HepG2 (cell line): ENCODE data around the gene RECQL5. TPM values are rescaled to one million over a fixed set of nuclear protein-coding genes. Genes with fewer than 3 reads are reported as not detected.

Experiments used
- ATAC-seq: fragments of 200-7000 bp; cut with Tn5 transposase; 3 replicates; pipeline ENCODE4 v1.9.1; 2020; ENCODE audit warnings: mild to moderate bottlenecking, moderate library complexity
- BruUV-seq: library from RNA; stranded (reverse); fragments of 400-500 nt; replicated peaks from 2 replicates; lab custom pipeline; 2021; lab: Mats Ljungman, UMichigan
- CTCF ChIA-PET: fragments of 300-600 bp; formaldehyde crosslinking; extraction: SDS; loops from one replicate; lab custom pipeline; 2021; ENCODE audit warnings: low total read pairs, inconsistent platforms, low intra/inter-chr PET ratio; lab: Yijun Ruan, JAX
- POLR2A ChIA-PET: fragments of 350-600 bp; sonication (Branson Sonifier 250); formaldehyde crosslinking; loops from one replicate; lab custom pipeline; 2020; ENCODE audit warnings: antibody characterized with exemption, inconsistent platforms; lab: Yijun Ruan, JAX
- DNase-seq: peaks from one replicate; pipeline ENCODE4 v3.0.0-alpha.2; 2015; ENCODE audit warnings: low spot score
- FAIRE-seq: peaks from 3 replicates; lab custom pipeline; 2011; peaks lifted over from hg19 to GRCh38; lab: Jason Lieb, UNC
- H2AFZ ChIP-seq: one replicate; pipeline ENCODE4 v1.6.1; 2011; ENCODE audit warnings: low read length, inconsistent platforms
- H3K27ac ChIP-seq: fragments of 300-600 bp; 3 replicates; pipeline ENCODE4 v1.8.0; 2011; ENCODE audit warnings: mixed run types, mild to moderate bottlenecking, mixed read lengths, low read length, inconsistent platforms; ENCODE audit not compliant: insufficient read depth; ENCODE audit errors: extremely low read length
- H3K27me3 ChIP-seq, 2 experiments: fragments of 200-600 bp in 1 of 2; 2 replicates in 1 of 2; 3 replicates in 1 of 2; pipeline versions ENCODE4 v1.6.0 to v1.8.0; 2011; ENCODE audit warnings: low read length in 2 of 2, mild to moderate bottlenecking in 2 of 2, moderate library complexity in 2 of 2, inconsistent platforms in 1 of 2; ENCODE audit not compliant: insufficient read depth in 2 of 2, control insufficient read depth in 1 of 2
- H3K36me3 ChIP-seq, 2 experiments: fragments of 200-600 bp in 1 of 2; replicated peaks in 1 of 2; 2 replicates in 1 of 2; 3 replicates in 1 of 2; pipeline versions ENCODE4 v1.5.1 to v1.8.0; 2011; ENCODE audit warnings: low read length in 2 of 2, inconsistent platforms in 1 of 2; ENCODE audit not compliant: insufficient read depth in 2 of 2, control insufficient read depth in 1 of 2
- H3K4me1 ChIP-seq: 2 replicates; pipeline ENCODE4 v1.5.1; 2012; ENCODE audit warnings: low read length, inconsistent platforms; ENCODE audit not compliant: insufficient read depth
- H3K4me2 ChIP-seq: 2 replicates; pipeline ENCODE4 v1.6.0; 2011; ENCODE audit warnings: low read depth, low read length, inconsistent platforms
- H3K4me3 ChIP-seq, 3 experiments: fragments of 200-600 bp in 1 of 3; sonication (generic), shearing (Covaris generic) in 1 of 3; replicated peaks in 1 of 3; 2 replicates each; pipeline ENCODE4 v1.5.1; 2011 to 2016; ENCODE audit warnings: low read length in 3 of 3, inconsistent platforms in 2 of 3, low read depth in 2 of 3, mild to moderate bottlenecking in 2 of 3, control low read depth in 1 of 3, mixed read lengths in 1 of 3; ENCODE audit not compliant: insufficient read depth in 1 of 3
- H3K79me2 ChIP-seq: one replicate; pipeline ENCODE4 v1.6.1; 2011; ENCODE audit warnings: low read length, inconsistent platforms; ENCODE audit not compliant: insufficient read depth
- H3K9ac ChIP-seq: 2 replicates; pipeline ENCODE4 v1.6.0; 2011; ENCODE audit warnings: mild to moderate bottlenecking, low read depth, low read length, inconsistent platforms; ENCODE audit not compliant: insufficient read depth
- H3K9me3 ChIP-seq: 2 replicates; pipeline ENCODE4 v1.5.1; 2012; ENCODE audit warnings: mild to moderate bottlenecking, low read length
- H4K20me1 ChIP-seq: 2 replicates; pipeline ENCODE4 v1.6.0; 2011; ENCODE audit warnings: inconsistent platforms, mild to moderate bottlenecking, low read length, moderate library complexity; ENCODE audit not compliant: insufficient read depth
- ARID3A ChIP-seq: IDR thresholded peaks from 2 replicates; pipeline ENCODE4 v1.6.1; 2012; ENCODE audit warnings: low read depth, low read length, improper control_type of control experiment
- HNRNPH1 ChIP-seq: fragments of 200-400 bp; formaldehyde crosslinking; optimal IDR thresholded peaks from 2 replicates; pipeline ENCODE3; 2017; ENCODE audit warnings: mild to moderate bottlenecking, low read depth, low read length
- JARID2 ChIP-seq: sonication (generic); formaldehyde crosslinking; IDR thresholded peaks from 2 replicates; pipeline ENCODE4 v1.8.1; 2023; ENCODE audit warnings: missing genetic modification reagents, inconsistent platforms; ENCODE audit not compliant: insufficient replicate concordance
- NFKB2 ChIP-seq: sonication (generic); formaldehyde crosslinking; IDR thresholded peaks from 2 replicates; pipeline ENCODE4 v1.4.0; 2020; ENCODE audit warnings: missing genetic modification reagents, borderline replicate concordance
- SP5 ChIP-seq: IDR thresholded peaks from 2 replicates; pipeline ENCODE4 v1.6.1; 2016; ENCODE audit warnings: low read depth, borderline replicate concordance
- STAT5B ChIP-seq: sonication (generic); formaldehyde crosslinking; IDR thresholded peaks from 2 replicates; pipeline ENCODE4 v1.4.0; 2020; ENCODE audit warnings: missing genetic modification reagents
- XBP1 ChIP-seq: sonication (generic); formaldehyde crosslinking; IDR thresholded peaks from 2 replicates; pipeline ENCODE4 v1.5.0; 2020; ENCODE audit warnings: missing genetic modification reagents
- YEATS4 ChIP-seq: sonication (generic); formaldehyde crosslinking; IDR thresholded peaks from 2 replicates; pipeline ENCODE4 v1.4.0; 2020; ENCODE audit warnings: missing genetic modification reagents, borderline replicate concordance
- ZBTB33 ChIP-seq: sonication (generic); formaldehyde crosslinking; IDR thresholded peaks from 2 replicates; pipeline ENCODE4 v1.4.0; 2020; ENCODE audit warnings: missing genetic modification reagents
- ZBTB39 ChIP-seq: sonication (generic); formaldehyde crosslinking; IDR thresholded peaks from 2 replicates; pipeline ENCODE4 v1.5.0; 2020; ENCODE audit warnings: missing genetic modification reagents
- ZFX ChIP-seq: sonication (generic); formaldehyde crosslinking; IDR thresholded peaks from 2 replicates; pipeline ENCODE4 v1.4.0; 2020; ENCODE audit warnings: mild to moderate bottlenecking, low read depth, missing genetic modification reagents, moderate library complexity
- ZKSCAN5 ChIP-seq: sonication (generic); formaldehyde crosslinking; IDR thresholded peaks from 2 replicates; pipeline ENCODE4 v1.5.1; 2020; ENCODE audit warnings: mild to moderate bottlenecking, missing genetic modification reagents
- ZNF333 ChIP-seq: sonication (generic); formaldehyde crosslinking; IDR thresholded peaks from 2 replicates; pipeline ENCODE4 v1.4.0; 2020; ENCODE audit warnings: mild to moderate bottlenecking, missing genetic modification reagents, borderline replicate concordance
- ZNF549 ChIP-seq: sonication (generic); formaldehyde crosslinking; IDR thresholded peaks from 2 replicates; pipeline ENCODE4 v1.5.0; 2020; ENCODE audit warnings: missing genetic modification reagents
- ZNF605 ChIP-seq: sonication (generic); formaldehyde crosslinking; IDR thresholded peaks from 2 replicates; pipeline ENCODE4 v1.8.0; 2022; ENCODE audit warnings: mild to moderate bottlenecking, missing genetic modification reagents
- ZNF619 ChIP-seq: sonication (generic); formaldehyde crosslinking; IDR thresholded peaks from 2 replicates; pipeline ENCODE4 v1.4.0; 2020; ENCODE audit warnings: mild to moderate bottlenecking, missing genetic modification reagents
- ZNF878 ChIP-seq: sonication (generic); formaldehyde crosslinking; IDR thresholded peaks from 2 replicates; pipeline ENCODE4 v1.8.1; 2023; ENCODE audit warnings: mild to moderate bottlenecking, missing genetic modification reagents, moderate library complexity
- WGBS: methylation state at CpG from one replicate; pipeline ENCODE4 v1.1.6; 2017; ENCODE audit warnings: low lambda C conversion rate; 5-methylcytosine and 5-hydroxymethylcytosine counted together
- in situ Hi-C: cut with HindIII; loops from 2 replicates; pipeline ENCODE4 v1.10.0; 2017; ENCODE audit warnings: low pct_unique_long_range_greater_than_20kb; ENCODE audit not compliant: extremely low pct_ligation_motif_present
- intact Hi-C: fragments of 100-400 bp; cut with micrococcal nuclease; formaldehyde crosslinking; loops from one replicate; pipeline ENCODE4 v1.10.0; 2022; ENCODE audit not compliant: unreplicated experiment
- polyA plus RNA-seq, 8 experiments: library from polyadenylated mRNA; depleted of rRNA in 3 of 8; stranded (reverse) in 7 of 8; unstranded in 1 of 8; fragments of >200 nt; fragmentation: Illumina TruSeq in 4 of 8; extraction: Trizol in 4 of 8; gene quantifications; 2 replicates each; pipeline versions ENCODE4 v1.2.1 to v1.2.3, GENCODE V29; 2011 to 2016; ENCODE audit warnings: low read depth in 4 of 8, missing spikeins in 1 of 8, mixed read lengths in 1 of 8; ENCODE audit not compliant: insufficient read depth in 1 of 8
- total RNA-seq, 5 experiments: library from RNA; depleted of rRNA; stranded (reverse); fragments of >200 nt; fragmentation: Illumina TruSeq; extraction: Trizol; gene quantifications; 2 replicates each; pipeline ENCODE4 v1.2.3, GENCODE V29; 2016; ENCODE audit warnings: low read depth in 1 of 5
- TF ChIP-seq, protein P1 (sequence below): sonication (generic); formaldehyde crosslinking; IDR thresholded peaks from 2 replicates; pipeline ENCODE4 v1.5.0; 2020; ENCODE audit warnings: mild to moderate bottlenecking, missing genetic modification reagents, borderline replicate concordance

RECQL5 gene
- total and polyA plus RNA-seq, 2 of the 13 experiments (the other 11 are each of a cell fraction or from before 2014, with no cell fraction given): 27.7 to 32.0 TPM

- H2AFZ ChIP-seq: no peak overlapping the region
- no TSS peak for BruUV-seq
- no peaks in the 10 kb centered on the region for H3K27me3 ChIP-seq
- no peaks in the 10 kb centered on the region for H3K9me3 ChIP-seq
- peaks cover 4% of the 10 kb centered on the region; the same call in 1 of the 2 replicates for H4K20me1 ChIP-seq
- intact Hi-C loops (no loop called here), in situ Hi-C loops (loop anchor here (5.0 kb wide), 1 partner anchor 76 kb away; no protein-coding TSS in a partner anchor)
- H3K4me2 ChIP-seq: no peak overlapping the region
- WGBS: 93% methylated on average over 3 of the region's 3 CpGs
- peaks cover 27% of the 10 kb centered on the region for H3K79me2 ChIP-seq
- FAIRE-seq (no peak), DNase-seq (no peak), ATAC-seq (no peak)
- no peak overlapping the region for H3K4me3 ChIP-seq
- H3K27ac ChIP-seq: no peak overlapping the region
- H3K9ac ChIP-seq: no peak overlapping the region
- peaks cover 27 to 65% of the 10 kb centered on the region in 2 experiments for H3K36me3 ChIP-seq
- POLR2A ChIA-PET: interaction anchor here (1.2 kb wide), 1 partner anchor 10 kb away, joined by 4 read pairs; the partner anchor contains the start of genes RECQL5 and SAP30BP
- CTCF ChIA-PET: interaction anchor here (3.2 kb wide), 1 partner anchor 71 kb away, joined by 43 read pairs; no protein-coding TSS in a partner anchor
- no peaks in the 10 kb centered on the region; the same call in 1 of the 2 replicates for H3K4me1 ChIP-seq
- TF ChIP-seq, protein P1, sequence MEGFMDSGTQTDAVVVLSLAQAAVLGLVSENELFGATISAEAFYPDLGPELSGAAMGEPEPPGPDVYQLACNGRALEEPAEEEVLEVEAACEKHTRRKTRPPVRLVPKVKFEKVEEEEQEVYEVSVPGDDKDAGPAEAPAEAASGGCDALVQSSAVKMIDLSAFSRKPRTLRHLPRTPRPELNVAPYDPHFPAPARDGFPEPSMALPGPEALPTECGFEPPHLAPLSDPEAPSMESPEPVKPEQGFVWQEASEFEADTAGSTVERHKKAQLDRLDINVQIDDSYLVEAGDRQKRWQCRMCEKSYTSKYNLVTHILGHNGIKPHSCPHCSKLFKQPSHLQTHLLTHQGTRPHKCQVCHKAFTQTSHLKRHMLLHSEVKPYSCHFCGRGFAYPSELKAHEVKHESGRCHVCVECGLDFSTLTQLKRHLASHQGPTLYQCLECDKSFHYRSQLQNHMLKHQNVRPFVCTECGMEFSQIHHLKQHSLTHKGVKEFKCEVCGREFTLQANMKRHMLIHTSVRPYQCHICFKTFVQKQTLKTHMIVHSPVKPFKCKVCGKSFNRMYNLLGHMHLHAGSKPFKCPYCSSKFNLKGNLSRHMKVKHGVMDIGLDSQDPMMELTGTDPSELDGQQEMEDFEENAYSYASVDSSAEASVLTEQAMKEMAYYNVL (CRISPR knock-in tag): no peak
- TF ChIP-seq XBP1 (CRISPR knock-in tag) (no peak), HNRNPH1 (no peak), ZKSCAN5 (CRISPR knock-in tag) (no peak), ZNF333 (CRISPR knock-in tag) (no peak), ARID3A (no peak), SP5 (CRISPR knock-in tag) (no peak), ZNF549 (CRISPR knock-in tag) (no peak), ZNF605 (CRISPR knock-in tag) (no peak), ZNF619 (CRISPR knock-in tag) (no peak), ZFX (CRISPR knock-in tag) (no peak), ZBTB33 (CRISPR knock-in tag) (no peak), JARID2 (no peak), YEATS4 (CRISPR knock-in tag) (no peak), ZNF878 (no peak), STAT5B (CRISPR knock-in tag) (no peak), NFKB2 (CRISPR knock-in tag) (no peak), ZBTB39 (CRISPR knock-in tag) (no peak)
These were observed 9.5 kb upstream of the RECQL5 start for GRCh38 chr17:75676461-75676860.
